ENCODE data around the gene RNF145.
A peak's percentile ranks its signal among the peaks of the same experiment; 100 is the strongest.
"Not testable (repeated sequence)": the region's sequence is repeated elsewhere in the genome, so short reads cannot be mapped to it uniquely, and the experiment has no call there.

The RNF145 gene

DNA sequence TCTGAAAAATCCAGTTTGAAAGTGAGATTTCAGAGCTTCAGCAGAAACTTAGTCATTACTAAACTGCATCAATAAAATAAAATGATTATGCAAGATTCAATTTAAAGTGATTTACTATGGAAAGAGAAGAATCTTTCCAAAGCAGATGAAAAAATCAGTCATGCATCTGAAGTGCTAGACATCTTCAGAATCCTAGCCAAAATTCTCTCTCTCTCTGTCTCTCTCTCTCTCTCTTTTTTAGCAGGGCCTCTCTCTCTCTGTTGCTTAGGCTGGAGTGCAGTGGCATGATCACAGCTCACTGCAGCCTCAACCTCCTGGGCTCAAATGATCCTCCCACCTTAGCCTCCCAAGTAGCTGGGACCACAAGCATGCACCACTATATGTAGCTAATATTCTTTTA is 35.5 kb upstream of the RNF145 start:
- H3K4me3 ChIP-seq (replicated peaks in 1 of 2; ENCODE audit: low read depth in 2 of 2, low read length in 2 of 2) = no peak overlapping the region
- TF ChIP-seq, protein P1, sequence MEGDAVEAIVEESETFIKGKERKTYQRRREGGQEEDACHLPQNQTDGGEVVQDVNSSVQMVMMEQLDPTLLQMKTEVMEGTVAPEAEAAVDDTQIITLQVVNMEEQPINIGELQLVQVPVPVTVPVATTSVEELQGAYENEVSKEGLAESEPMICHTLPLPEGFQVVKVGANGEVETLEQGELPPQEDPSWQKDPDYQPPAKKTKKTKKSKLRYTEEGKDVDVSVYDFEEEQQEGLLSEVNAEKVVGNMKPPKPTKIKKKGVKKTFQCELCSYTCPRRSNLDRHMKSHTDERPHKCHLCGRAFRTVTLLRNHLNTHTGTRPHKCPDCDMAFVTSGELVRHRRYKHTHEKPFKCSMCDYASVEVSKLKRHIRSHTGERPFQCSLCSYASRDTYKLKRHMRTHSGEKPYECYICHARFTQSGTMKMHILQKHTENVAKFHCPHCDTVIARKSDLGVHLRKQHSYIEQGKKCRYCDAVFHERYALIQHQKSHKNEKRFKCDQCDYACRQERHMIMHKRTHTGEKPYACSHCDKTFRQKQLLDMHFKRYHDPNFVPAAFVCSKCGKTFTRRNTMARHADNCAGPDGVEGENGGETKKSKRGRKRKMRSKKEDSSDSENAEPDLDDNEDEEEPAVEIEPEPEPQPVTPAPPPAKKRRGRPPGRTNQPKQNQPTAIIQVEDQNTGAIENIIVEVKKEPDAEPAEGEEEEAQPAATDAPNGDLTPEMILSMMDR (IDR thresholded peaks at IDR 0.05; ENCODE audit: low read depth, low read length) = no peak
- no peak for DNase-seq (ENCODE audit: low read depth in 2 of 2)

DNA sequence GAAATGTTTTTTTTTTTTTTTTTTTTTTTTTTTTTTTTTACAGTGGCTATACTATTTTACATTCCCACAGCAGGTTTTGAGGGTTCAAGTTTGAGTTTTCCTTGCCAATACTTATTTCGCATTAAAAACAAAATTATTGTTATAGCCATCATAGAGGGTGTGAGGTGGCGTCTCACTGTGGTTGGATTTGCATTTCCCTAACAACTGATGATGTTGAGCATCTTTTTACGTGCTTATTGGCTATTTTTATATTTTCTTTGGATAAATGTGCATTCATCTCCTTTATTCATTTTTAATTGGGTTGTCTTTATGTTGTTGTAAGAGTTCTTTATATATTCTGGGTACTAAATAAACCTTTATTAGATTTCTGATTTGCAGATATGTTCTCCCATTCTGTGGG is 34.8 kb upstream of the RNF145 start:
- no peak for DNase-seq (ENCODE audit: low read depth in 2 of 2)
- H3K4me3 ChIP-seq (replicated peaks in 1 of 2; ENCODE audit: low read depth in 2 of 2, low read length in 2 of 2) = no peak overlapping the region
- TF ChIP-seq, protein P1 (IDR thresholded peaks at IDR 0.05; ENCODE audit: low read depth, low read length) = no peak

DNA sequence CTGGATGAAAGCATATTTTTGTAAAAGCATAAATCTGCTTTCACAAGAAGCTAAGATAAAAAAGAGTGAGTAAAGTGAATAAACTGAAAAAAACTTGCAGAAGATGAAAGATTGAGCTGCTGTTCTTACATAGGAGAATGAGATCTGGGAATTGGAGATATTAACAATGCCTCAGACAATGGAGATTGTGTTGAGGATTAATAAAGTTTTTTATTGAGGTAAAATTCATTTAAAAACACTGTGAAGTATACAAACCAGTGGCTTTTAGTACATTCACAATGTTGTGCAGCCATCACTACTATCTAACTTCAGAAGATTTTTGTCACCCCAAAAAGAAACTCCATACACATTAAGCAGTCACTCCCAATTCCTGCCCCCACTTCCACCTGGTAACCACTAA is 34.0 kb upstream of the RNF145 start:
- H3K4me3 ChIP-seq (replicated peaks in 1 of 2; ENCODE audit: low read depth in 2 of 2, low read length in 2 of 2) = no peak overlapping the region
- no peak for DNase-seq (ENCODE audit: low read depth in 2 of 2)
- TF ChIP-seq, protein P1 (IDR thresholded peaks at IDR 0.05; ENCODE audit: low read depth, low read length) = no peak

DNA sequence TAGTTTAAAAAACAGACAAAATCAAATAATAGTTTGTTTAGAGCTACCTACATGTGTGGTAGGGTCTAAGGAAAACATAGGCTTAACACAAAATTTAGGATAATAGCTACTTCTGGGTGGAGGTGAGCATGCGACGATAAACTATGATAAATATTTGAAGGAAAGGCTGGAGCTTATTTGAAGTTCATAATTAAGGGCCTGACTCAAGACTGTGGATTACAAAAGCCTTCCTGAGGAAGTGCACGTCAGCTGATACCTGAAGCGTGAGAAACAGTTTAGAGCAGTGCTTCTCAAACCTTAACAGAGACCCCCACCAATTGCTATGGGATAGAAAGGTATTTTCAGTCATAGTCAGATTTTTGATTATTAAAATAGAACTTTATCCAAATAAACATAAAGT is 33.3 kb upstream of the RNF145 start:
- H3K4me3 ChIP-seq (replicated peaks in 1 of 2; ENCODE audit: low read depth in 2 of 2, low read length in 2 of 2) = no peak overlapping the region
- TF ChIP-seq, protein P1 (IDR thresholded peaks at IDR 0.05; ENCODE audit: low read depth, low read length) = no peak
- DNase-seq (ENCODE audit: low read depth in 2 of 2) = peak in 1 of 2 donors; percentile 17

DNA sequence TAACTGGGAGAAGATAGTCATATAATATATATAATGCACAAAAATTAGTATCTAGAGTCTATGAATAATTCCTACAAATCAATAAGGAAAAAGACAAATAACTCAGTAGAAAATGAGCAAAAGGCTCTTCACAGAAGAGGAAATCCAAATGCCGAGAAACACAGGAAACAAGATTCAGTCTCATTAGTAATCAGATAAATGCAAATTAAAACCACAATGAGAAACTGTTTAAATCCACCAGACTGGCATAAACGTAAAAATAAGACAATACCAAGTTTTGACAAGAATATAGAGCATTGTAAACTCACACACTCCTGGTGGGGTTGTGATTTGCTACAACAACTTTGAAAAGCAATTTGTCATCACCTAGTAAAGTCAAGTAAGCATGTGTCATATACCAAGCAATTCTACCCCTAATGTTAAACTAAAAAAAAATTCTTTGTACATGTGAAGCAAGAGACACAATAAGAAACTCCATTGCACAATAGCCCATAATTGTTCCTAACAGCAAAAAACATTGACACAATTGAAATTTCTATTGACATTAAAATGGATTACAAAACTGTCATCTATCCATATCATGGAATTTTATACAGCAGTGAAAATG is 32.7 kb upstream of the RNF145 start:
- H3K4me3 ChIP-seq (replicated peaks in 1 of 2; ENCODE audit: low read depth in 2 of 2, low read length in 2 of 2) = no peak overlapping the region
- TF ChIP-seq, protein P1 (IDR thresholded peaks at IDR 0.05; ENCODE audit: low read depth, low read length) = no peak
- DNase-seq (ENCODE audit: low read depth in 2 of 2) = peak in 1 of 2 donors; percentile 51

DNA sequence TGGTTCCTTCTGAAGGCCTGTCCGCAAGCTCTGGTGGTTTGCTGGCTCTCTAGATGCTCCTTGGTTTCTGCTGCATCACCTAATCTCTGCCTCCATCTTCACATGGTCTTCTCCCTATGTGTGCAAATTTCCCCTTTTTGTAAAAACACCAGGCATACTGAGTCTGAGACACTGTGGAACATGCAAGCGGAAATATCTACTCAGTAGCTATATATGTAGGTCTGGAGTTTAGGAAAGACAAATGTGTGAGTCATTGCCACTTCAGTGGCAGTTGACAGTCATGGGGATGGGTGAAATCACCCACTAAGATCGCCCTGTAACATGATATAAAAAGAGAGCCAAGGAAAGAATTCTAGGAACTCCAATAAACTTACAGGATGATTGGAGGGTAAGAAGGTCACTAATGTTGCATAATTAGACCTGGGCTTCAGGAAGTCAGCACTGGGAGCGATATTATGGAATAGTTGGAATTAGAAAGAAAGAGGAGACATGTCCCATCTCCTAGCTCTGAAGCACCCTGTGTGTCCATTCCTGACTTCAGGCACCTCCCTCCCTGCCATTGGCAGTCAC is 31.0 kb upstream of the RNF145 start:
- no peak overlapping the region for H3K4me3 ChIP-seq (replicated peaks in 1 of 2; ENCODE audit: low read depth in 2 of 2, low read length in 2 of 2)
- DNase-seq (ENCODE audit: low read depth in 2 of 2) = peak in 1 of 2 donors; percentile 45
- TF ChIP-seq, protein P1 (IDR thresholded peaks at IDR 0.05; ENCODE audit: low read depth, low read length) = no peak

DNA sequence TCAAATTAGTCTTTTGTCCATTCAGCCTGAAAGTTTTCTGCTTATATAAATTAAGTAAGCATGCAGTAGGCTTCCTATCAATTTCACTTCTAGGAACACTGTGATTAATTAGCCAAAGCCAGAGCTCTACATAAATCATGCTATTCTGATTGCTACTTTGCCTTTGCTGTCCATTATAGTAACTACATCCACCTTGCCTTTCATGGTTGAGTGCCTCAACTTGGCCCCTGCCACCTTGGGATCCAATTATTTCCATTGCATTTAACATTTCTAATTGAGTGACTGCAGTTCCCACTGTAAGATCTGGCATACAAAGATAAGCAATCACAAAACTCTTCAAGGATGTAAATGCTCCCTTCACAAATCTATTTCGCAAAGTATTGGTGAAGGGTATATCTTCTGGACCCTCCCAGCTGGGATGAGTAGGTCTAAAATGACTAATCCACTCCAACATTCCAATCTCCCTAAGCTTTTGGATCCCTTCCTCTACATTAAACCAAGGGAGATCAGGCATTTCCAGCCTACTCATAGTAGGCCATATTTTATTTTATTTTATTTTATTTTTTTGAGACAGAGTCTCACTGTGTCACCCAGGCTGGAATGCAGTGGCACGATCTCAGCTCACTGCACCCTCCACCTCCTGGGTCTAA is 26.6 kb upstream of the RNF145 start:
- H3K4me3 ChIP-seq (replicated peaks in 1 of 2; ENCODE audit: low read depth in 2 of 2, low read length in 2 of 2); DNase-seq (ENCODE audit: low read depth in 2 of 2): not testable (repeated sequence)

All from cardiac fibroblast (primary cell).